Measurements from ENCODE around the gene ELOB. TPM values are rescaled to one million over a fixed set of nuclear protein-coding genes. Genes with fewer than 3 reads are reported as not detected.

ELOB gene
- total RNA-seq, 2 donors from 2014 or later, result 264 to 272 TPM

DNA sequence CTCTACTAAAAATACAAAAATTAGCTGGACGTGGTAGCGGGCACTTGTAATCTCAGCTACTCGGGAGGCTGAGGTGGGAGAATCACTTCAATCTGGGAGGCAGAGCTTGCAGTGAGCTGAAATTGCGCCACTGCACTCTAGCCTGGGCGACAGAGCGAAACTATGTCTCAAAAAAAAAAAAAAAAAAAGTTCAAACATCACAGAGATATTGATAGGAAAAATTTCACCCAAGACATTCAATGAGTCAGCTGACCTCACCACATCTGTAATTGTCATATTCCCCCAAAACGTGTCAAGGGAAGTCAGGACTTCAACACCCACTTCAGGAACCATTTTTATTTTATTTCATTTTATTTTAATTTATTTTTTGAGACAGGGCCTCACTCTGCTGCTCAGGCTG lies 49.0 kb downstream of the ELOB start:
- 92 to 96% methylated on average over 3 to 5 of the region's 7 CpGs for WGBS, 2 experiments (ENCODE audit: insufficient coverage in 1 of 2, insufficient read length in 1 of 2)
- H3K27me3 Mint-ChIP-seq (ENCODE audit: insufficient read depth), result peaks cover 5% of the 10 kb centered on the region
- no peak overlapping the region for H3K4me3 Mint-ChIP-seq
- no peaks in the 10 kb centered on the region for H3K36me3 Mint-ChIP-seq (ENCODE audit: low read depth)
- H3K9me3 Mint-ChIP-seq, result no peaks in the 10 kb centered on the region
- no peaks in the 10 kb centered on the region for H3K27me3 ChIP-seq (ENCODE audit: control insufficient read depth, insufficient read depth, low read length, poor library complexity, severe bottlenecking)
- no peaks in the 10 kb centered on the region for H3K4me1 ChIP-seq (ENCODE audit: control insufficient read depth, insufficient read depth, low read length)
- no peak overlapping the region for H3K27ac ChIP-seq (ENCODE audit: low read depth, low read length)
- H3K9me3 ChIP-seq (ENCODE audit: control insufficient read depth, low read length), result no peaks in the 10 kb centered on the region
- TF ChIP-seq CTCF (conservative IDR thresholded peaks at IDR 0.05), result no peak
- no peaks in the 10 kb centered on the region for H3K4me1 Mint-ChIP-seq
- no peak overlapping the region for H3K27ac Mint-ChIP-seq
- no peak for DNase-seq
- no peaks in the 10 kb centered on the region for H3K36me3 ChIP-seq (ENCODE audit: control insufficient read depth, insufficient read depth, low read length)
- no peak overlapping the region for H3K9ac ChIP-seq (ENCODE audit: extremely low read depth, low read length, poor library complexity, severe bottlenecking)
- H3K4me3 ChIP-seq (ENCODE audit: low read length), result no peak overlapping the region

- Histone ChIP-seq H3K9ac (ENCODE audit: extremely low read depth, low read length, poor library complexity, severe bottlenecking) (no peak overlapping the region), H3K27me3 (ENCODE audit: control insufficient read depth, insufficient read depth, low read length, poor library complexity, severe bottlenecking) (no peaks in the 10 kb centered on the region), H3K27ac (ENCODE audit: low read depth, low read length) (no peak overlapping the region), H3K4me3 (ENCODE audit: low read length) (no peak overlapping the region), H3K9me3 (ENCODE audit: control insufficient read depth, low read length) (no peaks in the 10 kb centered on the region), H3K36me3 (ENCODE audit: control insufficient read depth, insufficient read depth, low read length) (no peaks in the 10 kb centered on the region), H3K4me1 (ENCODE audit: control insufficient read depth, insufficient read depth, low read length) (no peaks in the 10 kb centered on the region)
- DNase-seq, result no peak
- no peak overlapping the region for H3K4me3 Mint-ChIP-seq
- H3K9me3 Mint-ChIP-seq, result no peaks in the 10 kb centered on the region
- H3K27ac Mint-ChIP-seq, result no peak overlapping the region
- 86 to 97% methylated on average over 3 to 5 of the region's 5 CpGs for WGBS, 2 experiments (ENCODE audit: insufficient coverage in 1 of 2, insufficient read length in 1 of 2)
- H3K27me3 Mint-ChIP-seq (ENCODE audit: insufficient read depth), result peaks cover 5% of the 10 kb centered on the region
- H3K36me3 Mint-ChIP-seq (ENCODE audit: low read depth), result no peaks in the 10 kb centered on the region
- no peak for TF ChIP-seq CTCF (conservative IDR thresholded peaks at IDR 0.05)
- H3K4me1 Mint-ChIP-seq, result no peaks in the 10 kb centered on the region
Measured at GRCh38 chr16:2726923-2727322, 50.2 kb downstream of the ELOB start.

DNA sequence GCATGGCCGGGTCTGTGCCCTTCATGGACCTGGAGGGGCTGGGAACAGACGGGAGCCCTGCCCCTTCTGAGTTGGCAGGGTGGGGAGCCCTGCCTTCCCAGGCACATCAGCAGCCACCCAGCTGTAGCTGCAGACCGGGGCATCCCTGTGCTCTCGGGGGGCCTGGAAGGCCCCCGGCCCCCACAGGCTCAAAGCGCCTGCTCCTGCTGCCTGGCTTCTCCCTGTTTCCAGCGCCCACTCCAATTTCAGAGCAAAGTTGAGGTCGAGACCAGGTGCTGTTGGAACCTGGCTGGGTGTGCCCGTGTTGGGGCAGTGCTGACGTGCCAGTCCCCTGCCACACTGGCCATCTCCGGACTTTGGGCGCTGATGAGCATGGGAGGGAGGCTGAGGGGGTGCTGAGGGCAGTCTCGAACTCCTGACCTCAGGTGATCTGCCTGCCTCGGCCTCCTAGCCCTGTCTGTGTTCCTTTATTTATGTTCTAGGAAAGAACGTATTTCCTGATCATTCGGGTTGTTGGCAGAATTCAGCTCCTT lies 52.2 kb downstream of the ELOB start:
- WGBS, 2 experiments (ENCODE audit: insufficient coverage in 1 of 2, insufficient read length in 1 of 2), result 86 to 96% methylated on average over 7 to 16 of the region's 16 CpGs
- Histone ChIP-seq H3K27ac (ENCODE audit: low read depth, low read length) (no peak overlapping the region), H3K4me3 (ENCODE audit: low read length) (no peak overlapping the region), H3K9me3 (ENCODE audit: control insufficient read depth, low read length) (no peaks in the 10 kb centered on the region), H3K4me1 (ENCODE audit: control insufficient read depth, insufficient read depth, low read length) (no peaks in the 10 kb centered on the region), H3K36me3 (ENCODE audit: control insufficient read depth, insufficient read depth, low read length) (no peaks in the 10 kb centered on the region), H3K9ac (ENCODE audit: extremely low read depth, low read length, poor library complexity, severe bottlenecking) (no peak overlapping the region), H3K27me3 (ENCODE audit: control insufficient read depth, insufficient read depth, low read length, poor library complexity, severe bottlenecking) (no peaks in the 10 kb centered on the region)
- no peak for TF ChIP-seq CTCF (conservative IDR thresholded peaks at IDR 0.05)
- Mint-ChIP-seq H3K27me3 (ENCODE audit: insufficient read depth) (peaks cover 2% of the 10 kb centered on the region), H3K4me3 (no peak overlapping the region), H3K27ac (no peak overlapping the region), H3K9me3 (no peaks in the 10 kb centered on the region), H3K4me1 (no peaks in the 10 kb centered on the region), H3K36me3 (ENCODE audit: low read depth) (no peaks in the 10 kb centered on the region)
- no peak for DNase-seq

Data from endodermal cell (in vitro differentiated cells).